A549 (cell line): Measurements from ENCODE around the gene ATP5F1D. TPM values are rescaled to one million over a fixed set of nuclear protein-coding genes. Genes with fewer than 3 reads are reported as not detected.
A peak's percentile ranks its signal among the peaks of the same experiment; 100 is the strongest.

Experiments used
- ATAC-seq, 2 experiments: fragments of 200-7000 bp in 1 of 2; fragments of >200 bp in 1 of 2; cut with Nextera tagmentation in 1 of 2; cut with Tn5 transposase in 1 of 2; 3 replicates each; pipeline versions ENCODE4 v1.8.0 to v1.9.1; 2018 to 2020; ENCODE audit warnings: mild to moderate bottlenecking in 1 of 2, moderate library complexity in 1 of 2
- CTCF ChIA-PET: fragments of 300-600 bp; sonication (Branson Sonifier 250); formaldehyde crosslinking; extraction: SDS; loops from one replicate; lab custom pipeline; 2021; ENCODE audit warnings: antibody characterized with exemption, inconsistent platforms; lab: Yijun Ruan, JAX
- POLR2A ChIA-PET: fragments of 350-600 bp; formaldehyde crosslinking; extraction: SDS; loops from one replicate; lab custom pipeline; 2021; ENCODE audit warnings: antibody characterized with exemption, inconsistent platforms; lab: Yijun Ruan, JAX
- DNase-seq, 2 experiments: peaks; one replicate each; pipeline versions ENCODE4 v3.0.0 to v3.0.0-alpha.2; 2011 to 2016; ENCODE audit warnings: low read depth in 1 of 2, low spot score in 1 of 2
- FAIRE-seq: peaks from 2 replicates; lab custom pipeline; 2011; peaks lifted over from hg19 to GRCh38; lab: Jason Lieb, UNC
- H3K27ac ChIP-seq, 2 experiments: fragments of >200 bp; sonication (Bioruptor Twin); formaldehyde crosslinking; 3 replicates each; pipeline ENCODE4 v1.5.1; 2016 to 2017
- H3K4me1 ChIP-seq: fragments of >200 bp; sonication (Bioruptor Twin); formaldehyde crosslinking; 3 replicates; pipeline ENCODE4 v1.6.1; 2016
- H3K4me2 ChIP-seq: fragments of >200 bp; sonication (Bioruptor Twin); formaldehyde crosslinking; 3 replicates; pipeline ENCODE4 v1.6.1; 2016
- H3K4me3 ChIP-seq: fragments of >200 bp; sonication (Bioruptor Twin); formaldehyde crosslinking; 3 replicates; pipeline ENCODE4 v1.5.1; 2016
- H3K9me3 ChIP-seq: fragments of >200 bp; sonication (Bioruptor Twin); formaldehyde crosslinking; 3 replicates; pipeline ENCODE4 v1.6.1; 2016
- ATOH8 ChIP-seq: fragments of 250-450 bp; sonication (Bioruptor Pico); IDR thresholded peaks from 2 replicates; pipeline ENCODE4 v1.5.0; 2020; ENCODE audit warnings: low read depth, mild to moderate bottlenecking, moderate library complexity
- CBX2 ChIP-seq: fragments of 200-600 bp; sonication (generic); IDR thresholded peaks from 2 replicates; pipeline ENCODE4 v1.6.1; 2016; ENCODE audit warnings: low read depth, mild to moderate bottlenecking, borderline replicate concordance
- CEBPB ChIP-seq, 2 experiments: fragments of >200 bp in 1 of 2; sonication (Bioruptor Twin) in 1 of 2; formaldehyde crosslinking in 1 of 2; IDR thresholded peaks; 2 replicates each; pipeline ENCODE4 v1.6.1; 2012 to 2016
- CHD4 ChIP-seq: fragments of 200-600 bp; sonication (generic); IDR thresholded peaks from 2 replicates; pipeline ENCODE4 v1.6.1; 2016; ENCODE audit warnings: antibody characterized with exemption, mild to moderate bottlenecking, borderline replicate concordance
- E2F6 ChIP-seq: IDR thresholded peaks from 2 replicates; pipeline ENCODE4 v1.6.1; 2012; ENCODE audit warnings: low read depth, borderline replicate concordance
- EHMT2 ChIP-seq: fragments of 200-600 bp; sonication (generic); IDR thresholded peaks from 2 replicates; pipeline ENCODE4 v1.6.1; 2016; ENCODE audit warnings: antibody characterized with exemption, low read depth, mild to moderate bottlenecking, moderate library complexity
- ESRRA ChIP-seq: fragments of 150-350 bp; IDR thresholded peaks from 2 replicates; pipeline ENCODE4 v1.6.1; 2014; ENCODE audit warnings: mild to moderate bottlenecking, low read length, borderline replicate concordance
- FOSB ChIP-seq: fragments of 250-450 bp; sonication (Bioruptor Pico); IDR thresholded peaks from 2 replicates; pipeline ENCODE4 v1.5.0; 2020; ENCODE audit warnings: mild to moderate bottlenecking, moderate library complexity
- FOSL2 ChIP-seq, 2 experiments: fragments of 450-650 bp in 1 of 2; fragments of >200 bp in 1 of 2; sonication (Bioruptor Twin) in 1 of 2; formaldehyde crosslinking; IDR thresholded peaks; 2 replicates each; pipeline versions ENCODE4 v1.5.0 to v1.6.1; 2016 to 2020; ENCODE audit warnings: mild to moderate bottlenecking in 1 of 2, moderate library complexity in 1 of 2
- FOXS1 ChIP-seq: fragments of 250-450 bp; sonication (Bioruptor Pico); IDR thresholded peaks from 2 replicates; pipeline ENCODE4 v1.5.0; 2020; ENCODE audit warnings: mild to moderate bottlenecking, moderate library complexity
- GATA3 ChIP-seq: IDR thresholded peaks from 2 replicates; pipeline ENCODE4 v1.6.1; 2012; ENCODE audit warnings: borderline replicate concordance
- HEYL ChIP-seq: fragments of 250-450 bp; sonication (Bioruptor Pico); IDR thresholded peaks from 2 replicates; pipeline ENCODE4 v1.8.0; 2021; ENCODE audit warnings: mild to moderate bottlenecking, moderate library complexity
- HOXA7 ChIP-seq: fragments of 250-450 bp; sonication (Bioruptor Pico); IDR thresholded peaks from 2 replicates; pipeline ENCODE4 v1.5.0; 2020; ENCODE audit warnings: mild to moderate bottlenecking, moderate library complexity
- HOXB13 ChIP-seq: fragments of 250-450 bp; sonication (Bioruptor Pico); IDR thresholded peaks from 2 replicates; pipeline ENCODE4 v1.5.0; 2020; ENCODE audit warnings: low read depth, mild to moderate bottlenecking, moderate library complexity
- HOXB5 ChIP-seq: fragments of 250-450 bp; sonication (Bioruptor Pico); IDR thresholded peaks from 2 replicates; pipeline ENCODE4 v1.5.0; 2020; ENCODE audit warnings: mild to moderate bottlenecking, moderate library complexity
- JUN ChIP-seq, 2 experiments: fragments of >200 bp; sonication (Bioruptor Twin); formaldehyde crosslinking; IDR thresholded peaks; 2 replicates in 1 of 2; 3 replicates in 1 of 2; pipeline ENCODE4 v1.6.1; 2016 to 2017
- JUNB ChIP-seq: fragments of >200 bp; sonication (Bioruptor Twin); formaldehyde crosslinking; IDR thresholded peaks from 2 replicates; pipeline ENCODE4 v1.6.1; 2016
- KDM5A ChIP-seq: fragments of 200-600 bp; sonication (generic); IDR thresholded peaks from 2 replicates; pipeline ENCODE4 v1.6.1; 2016; ENCODE audit warnings: antibody characterized with exemption, mild to moderate bottlenecking
- MAFK ChIP-seq: fragments of 450-650 bp; IDR thresholded peaks from 2 replicates; pipeline ENCODE4 v1.6.1; 2014; ENCODE audit not compliant: partially characterized antibody
- MAX ChIP-seq: IDR thresholded peaks from 2 replicates; pipeline ENCODE4 v1.6.1; 2012
- MYC ChIP-seq: IDR thresholded peaks from 2 replicates; pipeline ENCODE4 v1.6.1; 2012; ENCODE audit warnings: mild to moderate bottlenecking, inconsistent platforms, low read length, improper control_type of control experiment, borderline replicate concordance
- NFE2L2 ChIP-seq: fragments of 150-350 bp; conservative IDR thresholded peaks from 2 replicates; pipeline ENCODE4 v1.6.1; 2014; ENCODE audit warnings: low read length
- POLR2A ChIP-seq: IDR thresholded peaks from 2 replicates; pipeline ENCODE4 v1.6.1; 2012; ENCODE audit warnings: mild to moderate bottlenecking, low read length
- RCOR1 ChIP-seq: fragments of 150-350 bp; IDR thresholded peaks from 2 replicates; pipeline ENCODE4 v1.6.1; 2014; ENCODE audit warnings: antibody characterized with exemption, low read length, low read depth
- TFCP2L1 ChIP-seq: fragments of 250-450 bp; sonication (Bioruptor Pico); IDR thresholded peaks from 2 replicates; pipeline ENCODE4 v1.5.0; 2021; ENCODE audit warnings: mild to moderate bottlenecking
- TP53 ChIP-seq: fragments of 250-450 bp; sonication (Bioruptor Pico); IDR thresholded peaks from 2 replicates; pipeline ENCODE4 v1.5.0; 2021; ENCODE audit warnings: mild to moderate bottlenecking, moderate library complexity
- WGBS: methylation state at CpG from one replicate; pipeline ENCODE4 v1.1.6; 2017; ENCODE audit errors: missing lambda C conversion rate; 5-methylcytosine and 5-hydroxymethylcytosine counted together
- polyA plus RNA-seq, 4 experiments: library from polyadenylated mRNA; depleted of rRNA in 3 of 4; stranded (reverse); fragments of >200 nt; fragmentation: RNase III in 1 of 4; extraction: RNeasy Plus Mini Kit Qiagen cat#74134 plus additional on column Dnase treatment in 1 of 4; gene quantifications; 2 replicates in 3 of 4; 3 replicates in 1 of 4; pipeline ENCODE4 v1.2.3, GENCODE V29; 2011 to 2017
- TF ChIP-seq, protein P1 (sequence below): IDR thresholded peaks from 2 replicates; pipeline ENCODE4 v1.6.1; 2012
- TF ChIP-seq, protein P2 (sequence below): fragments of 450-650 bp; IDR thresholded peaks from 2 replicates; pipeline ENCODE4 v1.6.1; 2014; ENCODE audit warnings: antibody characterized with exemption
- TF ChIP-seq, protein P3 (sequence below): fragments of 200-600 bp; sonication (generic); IDR thresholded peaks from 2 replicates; pipeline ENCODE4 v1.6.1; 2016; ENCODE audit warnings: antibody characterized with exemption, mild to moderate bottlenecking, moderate library complexity

The ATP5F1D gene
- polyA plus RNA-seq, 2 of the 4 experiments (the other 2 are of a cell fraction) = 28.7 to 96.9 TPM

DNA sequence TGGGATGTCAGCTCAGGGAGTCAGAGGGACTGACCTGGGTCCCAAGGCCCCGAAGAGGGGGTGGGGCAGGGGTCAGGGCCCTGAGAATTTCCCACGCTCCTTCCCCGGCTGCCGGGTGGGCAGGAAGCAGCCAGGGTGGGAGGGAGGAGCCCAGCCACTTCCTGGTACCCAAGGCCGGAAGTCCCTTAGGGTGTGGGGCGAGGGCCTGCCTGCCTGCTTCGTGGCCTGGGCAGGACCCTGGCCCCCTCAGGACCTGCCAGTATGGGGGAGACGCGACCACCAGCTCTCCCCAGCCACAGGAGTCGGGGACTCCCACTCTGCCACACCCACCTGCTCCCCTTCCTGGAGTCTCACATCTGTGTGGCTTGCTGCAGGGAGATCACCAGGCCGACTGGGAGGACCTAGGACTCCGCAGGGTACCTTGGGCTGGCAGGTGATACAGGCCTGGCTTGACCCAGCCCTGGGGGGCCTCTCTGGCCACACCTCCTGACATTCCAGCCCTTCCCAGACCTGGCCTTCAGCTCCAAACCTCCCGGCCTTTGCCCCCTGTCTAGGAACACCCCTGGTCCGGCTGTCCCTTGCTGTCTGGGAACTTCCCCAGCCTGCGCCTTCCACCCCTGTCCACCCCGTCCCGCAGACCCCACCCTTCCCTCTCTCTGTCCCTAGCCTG is 17.8 kb downstream of the ATP5F1D start (continued):
- TF ChIP-seq HOXA7 (CRISPR knock-in tag) = peak; percentile 98
- peak; percentile 47; the same call in 1 of the 2 replicates for TF ChIP-seq GATA3
- no peak for TF ChIP-seq HEYL (CRISPR knock-in tag)
- TF ChIP-seq FOXS1 (CRISPR knock-in tag) = 0 out of 2 replicates have a peak, but pooled peaks have one; percentile 25
- no peak for TF ChIP-seq NFE2L2
- peak; percentile 97 for TF ChIP-seq TFCP2L1 (CRISPR knock-in tag)
- no peak for TF ChIP-seq RCOR1
- TF ChIP-seq ATOH8 = 0 out of 2 replicates have a peak, but pooled peaks have one; percentile 5
- no peak for TF ChIP-seq MYC
- TF ChIP-seq, protein P1, sequence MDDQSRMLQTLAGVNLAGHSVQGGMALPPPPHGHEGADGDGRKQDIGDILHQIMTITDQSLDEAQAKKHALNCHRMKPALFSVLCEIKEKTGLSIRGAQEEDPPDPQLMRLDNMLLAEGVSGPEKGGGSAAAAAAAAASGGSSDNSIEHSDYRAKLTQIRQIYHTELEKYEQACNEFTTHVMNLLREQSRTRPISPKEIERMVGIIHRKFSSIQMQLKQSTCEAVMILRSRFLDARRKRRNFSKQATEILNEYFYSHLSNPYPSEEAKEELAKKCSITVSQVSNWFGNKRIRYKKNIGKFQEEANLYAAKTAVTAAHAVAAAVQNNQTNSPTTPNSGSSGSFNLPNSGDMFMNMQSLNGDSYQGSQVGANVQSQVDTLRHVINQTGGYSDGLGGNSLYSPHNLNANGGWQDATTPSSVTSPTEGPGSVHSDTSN = peak; percentile 77
- TF ChIP-seq KDM5A = no peak
- TF ChIP-seq EHMT2 = no peak
- no peak for TF ChIP-seq MAFK
- TF ChIP-seq FOSB (CRISPR knock-in tag) = peak; percentile 98
- peak; percentile 46; the same call in 1 of the 2 replicates for TF ChIP-seq HOXB13

DNA sequence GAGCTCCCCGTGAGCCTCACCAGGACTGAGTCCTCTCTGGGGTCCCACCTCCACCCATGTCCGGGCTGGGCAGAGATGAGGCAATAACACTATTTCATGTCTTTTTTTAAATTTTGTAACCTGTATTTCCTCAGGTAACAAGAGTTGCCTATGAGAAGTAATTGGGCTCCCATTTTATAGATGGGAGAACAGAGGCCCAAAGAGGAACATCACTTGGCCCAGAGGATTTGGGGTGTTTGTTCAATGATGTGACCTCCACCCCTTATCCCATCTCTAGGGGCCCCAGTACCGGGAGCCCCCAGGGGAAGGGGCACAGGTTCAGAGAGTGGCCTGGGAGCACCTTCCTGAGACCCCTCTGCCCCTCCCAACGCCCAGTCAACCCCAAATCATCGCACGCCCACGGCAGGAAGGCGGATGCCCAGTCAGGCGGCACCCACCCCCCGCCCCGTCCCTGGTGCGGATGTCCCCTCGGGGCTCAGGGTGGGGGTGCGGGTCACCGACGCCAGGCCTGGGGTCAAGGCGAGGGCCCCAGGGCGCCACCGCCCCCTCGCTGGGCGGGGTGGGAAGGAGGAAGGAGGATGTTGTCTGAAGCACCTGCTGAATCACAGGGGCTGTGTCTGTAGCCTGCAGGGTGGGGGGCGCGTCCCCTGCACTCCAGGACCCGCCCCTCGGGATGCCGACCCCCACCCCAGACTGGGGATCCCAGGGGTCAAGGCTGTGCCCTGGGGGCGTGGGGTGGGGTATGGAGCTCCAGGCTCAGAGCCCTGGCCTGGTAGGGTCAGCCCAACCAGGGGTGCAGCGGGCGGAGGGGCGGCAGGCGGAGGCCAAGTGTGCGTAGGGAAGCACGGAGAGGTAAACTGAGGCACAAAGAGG is 18.6 kb downstream of the ATP5F1D start:
- peak in 1 of 2 experiments; percentile 77 for DNase-seq
- peak; percentile 76; the same call in 1 of the 2 replicates for TF ChIP-seq CHD4
- no peak; a peak in 2 of 5 replicates for TF ChIP-seq JUN (IDR thresholded peaks at IDR 0.05)
- TF ChIP-seq HOXB5 (CRISPR knock-in tag) = no peak
- TF ChIP-seq, protein P2, sequence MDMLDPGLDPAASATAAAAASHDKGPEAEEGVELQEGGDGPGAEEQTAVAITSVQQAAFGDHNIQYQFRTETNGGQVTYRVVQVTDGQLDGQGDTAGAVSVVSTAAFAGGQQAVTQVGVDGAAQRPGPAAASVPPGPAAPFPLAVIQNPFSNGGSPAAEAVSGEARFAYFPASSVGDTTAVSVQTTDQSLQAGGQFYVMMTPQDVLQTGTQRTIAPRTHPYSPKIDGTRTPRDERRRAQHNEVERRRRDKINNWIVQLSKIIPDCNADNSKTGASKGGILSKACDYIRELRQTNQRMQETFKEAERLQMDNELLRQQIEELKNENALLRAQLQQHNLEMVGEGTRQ = no peak
- no peak for TF ChIP-seq CBX2
- no peak for TF ChIP-seq MAX
- no peak for TF ChIP-seq TP53 (CRISPR knock-in tag)
- TF ChIP-seq CEBPB (IDR thresholded peaks at IDR 0.05) = 0 out of 4 replicates have a peak, but pooled peaks of 1 of the 2 experiments have one; percentile 18
- TF ChIP-seq HOXB13 = no peak
- TF ChIP-seq E2F6 = no peak
- no peak for TF ChIP-seq FOSL2 (IDR thresholded peaks at IDR 0.05)
- no peak for TF ChIP-seq FOSL2 (CRISPR knock-in tag; IDR thresholded peaks at IDR 0.05)
- no peak for TF ChIP-seq ESRRA
- no peak for TF ChIP-seq JUNB
- TF ChIP-seq FOSB (CRISPR knock-in tag) = no peak; the same call in 1 of the 2 replicates
- TF ChIP-seq, protein P3, sequence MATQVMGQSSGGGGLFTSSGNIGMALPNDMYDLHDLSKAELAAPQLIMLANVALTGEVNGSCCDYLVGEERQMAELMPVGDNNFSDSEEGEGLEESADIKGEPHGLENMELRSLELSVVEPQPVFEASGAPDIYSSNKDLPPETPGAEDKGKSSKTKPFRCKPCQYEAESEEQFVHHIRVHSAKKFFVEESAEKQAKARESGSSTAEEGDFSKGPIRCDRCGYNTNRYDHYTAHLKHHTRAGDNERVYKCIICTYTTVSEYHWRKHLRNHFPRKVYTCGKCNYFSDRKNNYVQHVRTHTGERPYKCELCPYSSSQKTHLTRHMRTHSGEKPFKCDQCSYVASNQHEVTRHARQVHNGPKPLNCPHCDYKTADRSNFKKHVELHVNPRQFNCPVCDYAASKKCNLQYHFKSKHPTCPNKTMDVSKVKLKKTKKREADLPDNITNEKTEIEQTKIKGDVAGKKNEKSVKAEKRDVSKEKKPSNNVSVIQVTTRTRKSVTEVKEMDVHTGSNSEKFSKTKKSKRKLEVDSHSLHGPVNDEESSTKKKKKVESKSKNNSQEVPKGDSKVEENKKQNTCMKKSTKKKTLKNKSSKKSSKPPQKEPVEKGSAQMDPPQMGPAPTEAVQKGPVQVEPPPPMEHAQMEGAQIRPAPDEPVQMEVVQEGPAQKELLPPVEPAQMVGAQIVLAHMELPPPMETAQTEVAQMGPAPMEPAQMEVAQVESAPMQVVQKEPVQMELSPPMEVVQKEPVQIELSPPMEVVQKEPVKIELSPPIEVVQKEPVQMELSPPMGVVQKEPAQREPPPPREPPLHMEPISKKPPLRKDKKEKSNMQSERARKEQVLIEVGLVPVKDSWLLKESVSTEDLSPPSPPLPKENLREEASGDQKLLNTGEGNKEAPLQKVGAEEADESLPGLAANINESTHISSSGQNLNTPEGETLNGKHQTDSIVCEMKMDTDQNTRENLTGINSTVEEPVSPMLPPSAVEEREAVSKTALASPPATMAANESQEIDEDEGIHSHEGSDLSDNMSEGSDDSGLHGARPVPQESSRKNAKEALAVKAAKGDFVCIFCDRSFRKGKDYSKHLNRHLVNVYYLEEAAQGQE = no peak; the same call in 1 of the 2 replicates
- TF ChIP-seq EHMT2 = no peak
- TF ChIP-seq POLR2A = no peak
- peak; percentile 49; the same call in 1 of the 2 replicates for TF ChIP-seq TFCP2L1 (CRISPR knock-in tag)
- TF ChIP-seq FOXS1 (CRISPR knock-in tag) = peak; percentile 11; the same call in 1 of the 2 replicates

More for the DNA sequence above, 18.6 kb downstream of the ATP5F1D start:
- ChIA-PET CTCF (interaction anchor here (18.7 kb wide), 1 partner anchor 16 kb away, joined by 500 read pairs; the partner anchor contains the start of gene ATP5F1D), POLR2A (interaction anchor here (0.8 to 2.0 kb wide), 4 partner anchors 7 to 16 kb away, joined by 3 to 25 read pairs (median 12); partner anchors contain the start of gene CIRBP)
- Histone ChIP-seq H3K4me1 (peaks cover 76% of the 10 kb centered on the region), H3K27ac (peak overlapping the region; percentile 98 to 99), H3K9me3 (no peaks in the 10 kb centered on the region), H3K4me2 (peak overlapping the region; percentile 100), H3K4me3 (peak overlapping the region; percentile 29)
- no peak for FAIRE-seq
- peak; percentile 32 to 38 for ATAC-seq
- 0% methylated on average over 5 of the region's 33 CpGs for WGBS
